ENCODE data around the gene PTGR3. TPM values are rescaled to one million over a fixed set of nuclear protein-coding genes. Genes with fewer than 3 reads are reported as not detected.

The PTGR3 gene
- total RNA-seq, 4 donors from 2014 or later: 12.2 to 25.2 (median 16.7) TPM

DNA sequence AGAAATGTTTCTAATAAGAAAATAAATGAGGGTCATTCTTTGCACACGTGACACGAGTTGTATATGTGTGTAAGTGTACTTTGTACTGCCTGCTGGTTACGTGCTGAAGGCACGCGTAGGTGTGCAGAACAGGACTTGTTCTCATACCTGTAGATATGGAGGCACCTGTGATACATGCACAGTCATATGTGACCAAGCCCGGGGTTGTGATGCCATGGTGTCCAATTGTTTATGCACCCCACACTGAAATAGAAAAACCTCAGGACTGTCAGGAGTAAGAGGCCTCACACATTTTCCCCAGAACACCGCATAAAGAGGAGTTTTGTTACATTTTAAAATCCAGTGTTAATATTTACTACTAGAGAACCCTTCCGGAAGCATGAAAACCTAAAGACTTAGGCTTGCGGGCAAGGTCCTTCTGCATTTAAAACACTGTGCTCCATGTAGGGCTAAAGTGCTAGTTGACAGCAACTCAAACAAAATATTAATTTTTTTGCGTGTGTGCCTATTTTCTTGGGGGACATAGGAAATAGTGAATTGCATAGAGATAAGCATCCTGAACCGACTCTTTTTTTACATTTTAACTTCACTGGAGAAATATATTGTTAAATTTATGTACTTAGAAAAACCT lies 10.9 kb upstream of the PTGR3 start:
- H3K4me1 ChIP-seq: peaks cover 35 to 100% (median 73%) of the 10 kb centered on the region in 3 donors
- DNase-seq: no peak
- no peaks in the 10 kb centered on the region for H3K36me3 ChIP-seq
- H3K27ac ChIP-seq: peak overlapping the region in 3 of 4 donors; percentile 45 to 94 (median 60)
- H3K9me3 ChIP-seq: no peaks in the 10 kb centered on the region
- WGBS, 2 donors: 65 to 75% methylated on average over 11 of the region's 11 CpGs
- intact Hi-C loops (cut with DNase I): no loop called here
- H3K27me3 ChIP-seq: no peaks in the 10 kb centered on the region
- H3K4me3 ChIP-seq: no peak overlapping the region
- TF ChIP-seq, protein P1, sequence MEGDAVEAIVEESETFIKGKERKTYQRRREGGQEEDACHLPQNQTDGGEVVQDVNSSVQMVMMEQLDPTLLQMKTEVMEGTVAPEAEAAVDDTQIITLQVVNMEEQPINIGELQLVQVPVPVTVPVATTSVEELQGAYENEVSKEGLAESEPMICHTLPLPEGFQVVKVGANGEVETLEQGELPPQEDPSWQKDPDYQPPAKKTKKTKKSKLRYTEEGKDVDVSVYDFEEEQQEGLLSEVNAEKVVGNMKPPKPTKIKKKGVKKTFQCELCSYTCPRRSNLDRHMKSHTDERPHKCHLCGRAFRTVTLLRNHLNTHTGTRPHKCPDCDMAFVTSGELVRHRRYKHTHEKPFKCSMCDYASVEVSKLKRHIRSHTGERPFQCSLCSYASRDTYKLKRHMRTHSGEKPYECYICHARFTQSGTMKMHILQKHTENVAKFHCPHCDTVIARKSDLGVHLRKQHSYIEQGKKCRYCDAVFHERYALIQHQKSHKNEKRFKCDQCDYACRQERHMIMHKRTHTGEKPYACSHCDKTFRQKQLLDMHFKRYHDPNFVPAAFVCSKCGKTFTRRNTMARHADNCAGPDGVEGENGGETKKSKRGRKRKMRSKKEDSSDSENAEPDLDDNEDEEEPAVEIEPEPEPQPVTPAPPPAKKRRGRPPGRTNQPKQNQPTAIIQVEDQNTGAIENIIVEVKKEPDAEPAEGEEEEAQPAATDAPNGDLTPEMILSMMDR (IDR thresholded peaks at IDR 0.05): no peak
- TF ChIP-seq POLR2A (IDR thresholded peaks at IDR 0.05): no peak

DNA sequence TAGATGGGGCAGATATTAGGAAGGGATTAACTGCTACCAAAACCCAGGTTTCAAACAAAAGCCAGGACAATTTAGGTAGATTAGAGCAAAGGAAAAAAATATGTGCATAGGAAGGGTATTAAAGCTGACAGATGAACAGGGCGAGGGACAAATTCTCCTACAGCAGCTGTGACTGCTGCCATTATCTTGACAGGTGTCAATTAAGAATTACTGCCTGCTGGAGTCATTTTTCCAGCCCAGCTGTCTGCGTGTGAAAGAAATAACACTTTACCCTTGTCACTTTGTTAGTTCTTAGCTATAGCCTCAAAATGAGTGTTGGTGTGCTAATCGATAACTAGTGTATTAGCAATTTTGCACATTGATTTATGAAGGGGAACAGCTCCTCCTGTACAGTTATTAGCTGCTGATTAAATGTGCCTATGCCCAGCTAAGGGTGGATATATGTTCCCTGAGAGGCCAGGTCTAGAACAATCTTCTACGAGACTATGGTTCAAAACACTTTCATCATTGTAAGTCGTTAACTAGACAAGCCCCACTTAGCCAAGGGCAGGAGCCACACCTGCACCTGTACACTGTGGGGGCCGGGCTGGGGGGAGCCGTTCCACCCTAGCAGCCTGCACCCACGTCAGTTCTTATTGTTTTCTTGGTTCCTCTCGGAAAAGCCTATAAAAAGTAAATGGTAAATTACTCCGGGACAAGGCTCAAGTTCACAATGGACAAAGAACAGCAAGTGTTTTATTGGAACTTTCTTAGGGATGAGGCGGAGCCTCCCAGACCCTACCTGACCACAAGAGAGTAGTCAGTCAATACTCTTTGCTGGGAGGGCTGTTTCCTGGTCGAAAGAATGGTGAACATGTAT lies 9.4 kb upstream of the PTGR3 start:
- intact Hi-C loops (cut with DNase I): no loop called here
- no peaks in the 10 kb centered on the region for H3K36me3 ChIP-seq
- H3K27me3 ChIP-seq: no peaks in the 10 kb centered on the region
- WGBS, 2 donors: 66 to 79% methylated on average over 11 to 12 of the region's 12 CpGs
- TF ChIP-seq, protein P1 (IDR thresholded peaks at IDR 0.05): no peak
- no peak for TF ChIP-seq POLR2A (IDR thresholded peaks at IDR 0.05)
- no peak for DNase-seq
- no peak overlapping the region for H3K4me3 ChIP-seq
- peaks cover 38 to 100% (median 76%) of the 10 kb centered on the region in 3 donors for H3K4me1 ChIP-seq
- H3K27ac ChIP-seq: peak overlapping the region in 3 of 4 donors; percentile 42 to 94 (median 57)
- H3K9me3 ChIP-seq: no peaks in the 10 kb centered on the region

DNA sequence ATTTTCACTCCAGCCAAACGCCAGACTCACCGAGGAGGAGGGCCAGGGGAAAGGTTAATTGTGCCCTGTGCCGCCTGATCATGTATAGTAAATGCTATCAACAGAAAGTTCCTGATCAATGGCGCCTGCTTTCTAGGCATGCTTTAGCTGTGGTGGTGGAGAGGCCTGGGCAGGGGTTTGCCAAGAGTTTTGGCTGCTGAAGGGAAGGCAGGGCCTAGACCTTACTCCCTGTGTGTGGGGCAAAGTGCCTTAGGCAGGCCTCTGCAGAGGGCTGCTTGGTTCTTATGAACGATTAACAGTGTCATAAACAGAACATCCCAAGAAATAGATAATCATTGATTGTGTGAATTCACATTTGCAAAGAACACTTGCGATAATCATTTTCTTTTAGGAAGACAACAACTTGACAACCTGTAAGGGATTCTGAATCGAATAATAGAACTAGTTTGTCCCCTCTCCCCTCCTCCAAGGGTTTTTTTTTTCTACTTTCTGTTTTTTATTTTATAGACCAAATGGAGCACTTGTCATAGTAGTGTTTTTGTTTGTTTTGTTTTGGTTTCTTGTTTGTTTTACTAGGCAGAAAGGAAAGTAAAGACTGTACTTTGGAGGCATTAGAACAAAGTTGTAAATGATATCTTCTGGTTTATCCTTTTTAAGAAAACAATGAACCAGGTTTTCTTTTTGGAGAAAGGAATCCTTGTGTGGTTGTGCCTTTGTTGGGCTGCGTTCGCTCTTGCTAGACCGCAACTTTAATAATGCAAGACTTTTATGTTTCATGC lies 8.2 kb upstream of the PTGR3 start:
- TF ChIP-seq POLR2A (IDR thresholded peaks at IDR 0.05): no peak
- TF ChIP-seq, protein P1 (IDR thresholded peaks at IDR 0.05): no peak
- 79 to 80% methylated on average over 10 of the region's 10 CpGs for WGBS, 2 donors
- Histone ChIP-seq H3K27me3 (no peaks in the 10 kb centered on the region), H3K4me3 (no peak overlapping the region), H3K9me3 (no peaks in the 10 kb centered on the region), H3K27ac (peak overlapping the region; percentile 32 to 99 (median 76)), H3K4me1 (peaks cover 43 to 100% (median 78%) of the 10 kb centered on the region in 3 donors), H3K36me3 (no peaks in the 10 kb centered on the region)
- intact Hi-C loops (cut with DNase I): no loop called here
- no peak for DNase-seq

DNA sequence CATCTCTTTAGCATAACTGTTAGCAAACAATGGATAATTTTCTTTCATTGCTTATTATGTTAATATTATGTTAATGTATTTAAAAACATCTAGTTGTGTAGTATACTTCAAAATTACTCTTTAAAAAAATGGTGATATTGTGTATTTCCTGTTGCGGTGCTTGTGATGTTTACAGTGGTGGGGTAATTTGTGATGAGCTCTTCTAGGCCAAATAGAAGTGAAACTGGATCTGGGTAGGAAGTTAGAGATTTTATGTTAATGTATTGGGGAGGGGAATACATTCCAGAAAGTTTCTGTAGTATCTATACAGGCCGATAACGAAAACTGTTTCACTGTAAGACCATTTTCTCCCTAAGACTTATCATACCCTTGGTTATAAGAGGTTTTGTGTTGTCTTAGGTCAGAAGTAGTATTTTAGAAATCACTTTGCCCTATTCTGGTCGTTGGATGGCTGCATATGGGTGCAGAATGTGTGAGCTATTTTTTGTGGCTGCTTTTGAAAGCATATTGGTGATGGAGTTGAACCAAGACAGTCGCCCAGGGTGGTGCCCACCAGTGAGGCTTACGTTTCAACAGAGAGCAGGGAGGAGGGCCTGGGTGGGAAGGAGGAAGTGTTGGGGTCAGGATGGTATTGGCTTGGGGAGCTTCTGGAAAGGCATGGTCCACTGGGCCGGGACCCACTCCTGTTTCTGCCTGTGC lies 7.4 kb upstream of the PTGR3 start:
- 57% methylated on average over 7 of the region's 7 CpGs for WGBS, 2 donors
- intact Hi-C loops (cut with DNase I): no loop called here

More for the DNA sequence above, 7.4 kb upstream of the PTGR3 start:
- DNase-seq: no peak
- Histone ChIP-seq H3K36me3 (no peaks in the 10 kb centered on the region), H3K4me1 (peaks cover 43 to 95% (median 72%) of the 10 kb centered on the region in 3 donors), H3K9me3 (no peaks in the 10 kb centered on the region), H3K4me3 (no peak overlapping the region), H3K27ac (peak overlapping the region; percentile 32 to 99 (median 76)), H3K27me3 (no peaks in the 10 kb centered on the region)
- TF ChIP-seq, protein P1 (IDR thresholded peaks at IDR 0.05): no peak
- no peak for TF ChIP-seq POLR2A (IDR thresholded peaks at IDR 0.05)

Data from esophagus squamous epithelium (tissue), 5 donors.